GM21360 (cell line): ENCODE data around the gene RPS6KL1.
"Not testable (repeated sequence)": the region's sequence is repeated elsewhere in the genome, so short reads cannot be mapped to it uniquely, and the experiment has no call there.

Source experiments
- ATAC-seq: cut with Tn5 transposase; IDR thresholded peaks from one replicate; pipeline ENCODE4 v1.9.1; 2021; ENCODE audit warnings: mild to moderate bottlenecking, moderate library complexity; ENCODE audit not compliant: unreplicated experiment

Gene RPS6KL1

GRCh38 chr14:74936731-74937130 is 13.7 kb upstream of the RPS6KL1 start:
- ATAC-seq, result no peak

- ATAC-seq, result no peak
Observed at GRCh38 chr14:74936151-74936550, 13.1 kb upstream of the RPS6KL1 start.

GRCh38 chr14:74935360-74935680 is 12.3 kb upstream of the RPS6KL1 start:
- no peak for ATAC-seq

- ATAC-seq, result no peak
Observed at GRCh38 chr14:74934476-74935359, 11.7 kb upstream of the RPS6KL1 start.

GRCh38 chr14:74934041-74934440 is 11.0 kb upstream of the RPS6KL1 start:
- no peak for ATAC-seq

GRCh38 chr14:74932936-74933335 is 9.9 kb upstream of the RPS6KL1 start:
- not testable (repeated sequence) for ATAC-seq

- ATAC-seq, result no peak
Observed at GRCh38 chr14:74932401-74932901, 9.4 kb upstream of the RPS6KL1 start.

- ATAC-seq, result not testable (repeated sequence)
Observed at GRCh38 chr14:74931744-74932143, 8.7 kb upstream of the RPS6KL1 start.

- no peak for ATAC-seq
Observed at GRCh38 chr14:74929242-74929641, 6.2 kb upstream of the RPS6KL1 start.

- ATAC-seq, result no peak
Observed at GRCh38 chr14:74927225-74927624, 4.2 kb upstream of the RPS6KL1 start.

GRCh38 chr14:74924061-74924460 is 1.0 kb upstream of the RPS6KL1 start:
- no peak for ATAC-seq

- no peak for ATAC-seq
Observed at GRCh38 chr14:74921987-74922751, 891 bp downstream of the RPS6KL1 start.

- ATAC-seq, result no peak
Observed at GRCh38 chr14:74921053-74921620, 1.9 kb downstream of the RPS6KL1 start.

GRCh38 chr14:74920281-74920680 is 2.8 kb downstream of the RPS6KL1 start:
- no peak for ATAC-seq

GRCh38 chr14:74919421-74920165 is 3.5 kb downstream of the RPS6KL1 start:
- no peak for ATAC-seq

- no peak for ATAC-seq
Observed at GRCh38 chr14:74918380-74918779, 4.7 kb downstream of the RPS6KL1 start.

- ATAC-seq, result no peak
Observed at GRCh38 chr14:74917646-74918081, 5.4 kb downstream of the RPS6KL1 start.

GRCh38 chr14:74917178-74917543 is 5.9 kb downstream of the RPS6KL1 start:
- ATAC-seq, result no peak

GRCh38 chr14:74915826-74916225 is 7.2 kb downstream of the RPS6KL1 start:
- ATAC-seq, result no peak

GRCh38 chr14:74915426-74915825 is 7.6 kb downstream of the RPS6KL1 start:
- no peak for ATAC-seq
